Ascending aorta (tissue), 2 donors: Measurements from ENCODE around the gene TPRG1. TPM values are rescaled to one million over a fixed set of nuclear protein-coding genes. Genes with fewer than 3 reads are reported as not detected.

Experiments used
- DNase-seq, 2 donors: peaks; one replicate each; pipeline ENCODE4 v3.0.0-alpha.2; 2019; ENCODE audit warnings: low spot score in 2 of 2
- H3K27ac ChIP-seq, 2 donors: fragments of 200-600 bp; sonication (generic); one replicate each; pipeline ENCODE4 v1.5.1; 2016 to 2017; ENCODE audit warnings: mild to moderate bottlenecking in 1 of 2
- H3K27me3 ChIP-seq: fragments of 200-600 bp; sonication (generic); one replicate; pipeline ENCODE4 v1.5.1; 2017
- H3K36me3 ChIP-seq, 2 donors: fragments of 200-600 bp; sonication (generic); one replicate each; pipeline ENCODE4 v1.5.1; 2016
- H3K4me1 ChIP-seq, 2 donors: fragments of 200-600 bp; sonication (generic); one replicate each; pipeline ENCODE4 v1.5.1; 2016 to 2017; ENCODE audit warnings: mild to moderate bottlenecking in 1 of 2
- H3K4me3 ChIP-seq, 2 donors: fragments of 200-600 bp; sonication (generic); one replicate each; pipeline ENCODE4 v1.5.1; 2016 to 2017; ENCODE audit warnings: mild to moderate bottlenecking in 1 of 2
- H3K9me3 ChIP-seq, 2 donors: fragments of 200-600 bp; sonication (generic); one replicate each; pipeline ENCODE4 v1.5.1; 2016
- CTCF ChIP-seq, 3 experiments: fragments of 200-600 bp in 2 of 3; fragments of 450-650 bp in 1 of 3; sonication (generic) in 2 of 3; IDR thresholded peaks; one replicate each; pipeline ENCODE4 v1.5.1; 2016 to 2019; ENCODE audit warnings: antibody characterized with exemption in 3 of 3, mild to moderate bottlenecking in 1 of 3, moderate library complexity in 1 of 3
- intact Hi-C: fragments of 100-400 bp; cut with DNase I; formaldehyde crosslinking; loops from one replicate; pipeline ENCODE4 v1.15.1; 2023
- total RNA-seq: library from RNA; depleted of rRNA; stranded (reverse); fragments of >200 nt; gene quantifications from one replicate; pipeline ENCODE4 v1.1.0, GENCODE V29; 2016

Gene TPRG1
- total RNA-seq, 1 donor from 2014 or later, result 6.4 TPM

- DNase-seq, result no peak
- peak in 2 of 3 experiments; percentile 10 to 24 for TF ChIP-seq CTCF (IDR thresholded peaks at IDR 0.05)
- Histone ChIP-seq H3K4me3 (no peak overlapping the region), H3K4me1 (peaks cover 0 to 2% of the 10 kb centered on the region in 2 donors), H3K36me3 (no peaks in the 10 kb centered on the region), H3K27ac (peak overlapping the region in 1 of 2 donors; percentile 35), H3K9me3 (no peaks in the 10 kb centered on the region), H3K27me3 (no peaks in the 10 kb centered on the region)
- intact Hi-C loops, result no loop called here
Measured at GRCh38 chr3:189365609-189366564, 194.1 kb downstream of the TPRG1 start.

GRCh38 chr3:189368384-189368783 is 196.6 kb downstream of the TPRG1 start:
- DNase-seq, result no peak
- no peak overlapping the region for H3K4me3 ChIP-seq
- H3K9me3 ChIP-seq, result no peaks in the 10 kb centered on the region
- H3K27me3 ChIP-seq, result no peaks in the 10 kb centered on the region
- TF ChIP-seq CTCF (IDR thresholded peaks at IDR 0.05), result no peak
- intact Hi-C loops, result no loop called here
- H3K4me1 ChIP-seq, result peaks cover 0 to 2% of the 10 kb centered on the region in 2 donors
- no peaks in the 10 kb centered on the region for H3K36me3 ChIP-seq
- no peak overlapping the region for H3K27ac ChIP-seq

- Histone ChIP-seq H3K27ac (no peak overlapping the region), H3K27me3 (no peaks in the 10 kb centered on the region), H3K9me3 (no peaks in the 10 kb centered on the region), H3K36me3 (no peaks in the 10 kb centered on the region), H3K4me3 (no peak overlapping the region), H3K4me1 (no peaks in the 10 kb centered on the region)
- intact Hi-C loops, result no loop called here
- no peak for TF ChIP-seq CTCF (IDR thresholded peaks at IDR 0.05)
- DNase-seq, result no peak
Measured at GRCh38 chr3:189369636-189370035, 197.9 kb downstream of the TPRG1 start.

- no peak for DNase-seq
- TF ChIP-seq CTCF (IDR thresholded peaks at IDR 0.05), result no peak
- Histone ChIP-seq H3K36me3 (no peaks in the 10 kb centered on the region), H3K27ac (no peak overlapping the region), H3K27me3 (no peaks in the 10 kb centered on the region), H3K4me3 (no peak overlapping the region), H3K4me1 (no peaks in the 10 kb centered on the region), H3K9me3 (no peaks in the 10 kb centered on the region)
- intact Hi-C loops, result no loop called here
Measured at GRCh38 chr3:189372243-189372642, 200.5 kb downstream of the TPRG1 start.
